Measurements from ENCODE around the gene AKR1C1.
"Not testable (repeated sequence)": the region's sequence is repeated elsewhere in the genome, so short reads cannot be mapped to it uniquely, and the experiment has no call there.

Gene AKR1C1

GRCh38 chr10:5021624-5022290, 58.5 kb downstream of the AKR1C1 start:
- not testable (repeated sequence) for H3K27me3 ChIP-seq; H3K36me3 ChIP-seq; H3K27ac ChIP-seq; H3K4me3 ChIP-seq (ENCODE audit: low read depth in 1 of 2, low read length in 1 of 2); H3K4me1 ChIP-seq (ENCODE audit: control insufficient read depth in 1 of 2, insufficient read depth in 1 of 2, low read depth in 1 of 2, low read length in 1 of 2); H3K9me3 ChIP-seq

DNA sequence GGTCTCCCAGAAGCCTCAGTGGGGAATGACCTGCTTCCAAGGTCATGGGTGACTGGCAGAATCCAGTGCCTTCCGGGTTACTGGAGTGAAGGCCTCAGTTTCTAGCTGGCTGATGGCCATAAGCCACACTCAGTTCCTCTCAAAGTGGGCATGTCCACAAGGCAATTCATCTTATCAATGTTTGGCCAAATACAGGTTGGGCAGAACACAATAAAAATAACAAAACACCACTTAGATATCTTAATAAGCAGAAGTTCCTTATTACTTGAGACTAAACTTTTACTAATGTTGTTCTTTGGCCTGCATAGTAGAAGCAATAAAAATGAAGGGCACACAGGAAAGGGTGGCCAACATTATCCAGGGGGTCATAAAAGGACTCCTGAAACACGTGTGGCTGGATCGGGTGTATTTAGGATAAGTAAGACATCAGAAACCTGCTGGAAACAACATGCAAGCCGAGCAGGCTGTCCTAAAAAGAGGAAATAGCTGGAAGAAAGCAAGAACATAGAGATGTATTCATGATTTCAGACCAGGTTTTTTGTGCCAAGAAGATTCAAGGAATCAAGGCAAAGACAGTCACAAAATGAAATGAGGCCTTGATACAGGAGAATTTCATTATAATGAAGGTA, 60.1 kb downstream of the AKR1C1 start:
- Histone ChIP-seq H3K36me3 (no peaks in the 10 kb centered on the region), H3K9me3 (no peaks in the 10 kb centered on the region), H3K27me3 (no peaks in the 10 kb centered on the region), H3K4me3 (ENCODE audit: low read depth in 1 of 2, low read length in 1 of 2) (no peak overlapping the region), H3K4me1 (ENCODE audit: control insufficient read depth in 1 of 2, insufficient read depth in 1 of 2, low read depth in 1 of 2, low read length in 1 of 2) (no peaks in the 10 kb centered on the region), H3K27ac (no peak overlapping the region)
- TF ChIP-seq CTCF (IDR thresholded peaks at IDR 0.05) = no peak

DNA sequence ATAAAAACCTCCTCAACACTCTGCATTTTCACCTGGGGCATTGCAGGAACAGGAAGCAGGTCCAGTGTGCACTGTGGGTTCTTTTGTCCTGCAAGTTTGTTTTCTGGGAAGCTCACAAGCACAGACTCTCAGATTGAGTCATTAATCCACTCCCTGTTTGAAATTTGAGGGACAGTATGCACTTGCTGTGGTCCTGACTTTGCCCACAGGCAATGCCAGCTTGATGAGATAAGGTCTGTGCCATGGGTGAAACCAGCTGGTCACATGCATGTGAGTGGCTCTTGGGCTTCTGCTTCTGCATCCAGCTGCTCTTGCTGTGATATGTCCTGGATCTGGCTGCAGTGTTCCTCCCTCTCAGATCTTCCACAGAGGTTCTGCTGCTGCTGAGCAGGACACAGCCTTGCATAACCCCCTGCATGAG, 62.3 kb downstream of the AKR1C1 start:
- not testable (repeated sequence) for H3K27ac ChIP-seq; H3K4me3 ChIP-seq (ENCODE audit: low read depth in 1 of 2, low read length in 1 of 2); H3K36me3 ChIP-seq; H3K27me3 ChIP-seq; H3K9me3 ChIP-seq; H3K4me1 ChIP-seq (ENCODE audit: control insufficient read depth in 1 of 2, insufficient read depth in 1 of 2, low read depth in 1 of 2, low read length in 1 of 2)

DNA sequence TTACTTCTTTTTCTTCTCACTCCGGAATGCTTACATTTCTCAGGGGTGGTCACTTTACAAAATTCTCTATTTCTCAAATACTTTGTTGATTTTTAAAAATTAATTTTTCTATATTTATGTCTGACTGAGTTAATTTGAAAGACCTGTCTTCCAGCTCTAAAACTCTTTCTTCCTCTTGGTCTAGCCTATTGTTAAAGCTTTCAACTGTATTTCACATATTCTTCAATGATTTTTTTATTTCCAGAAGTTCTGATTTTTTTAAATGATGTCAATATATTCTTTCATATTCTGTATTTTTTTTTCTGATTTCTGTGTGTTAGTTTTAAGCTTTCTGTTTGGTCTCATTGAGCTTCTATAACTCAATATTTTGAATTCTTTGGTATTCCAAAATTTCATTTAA, 67.8 kb downstream of the AKR1C1 start:
- no peak for TF ChIP-seq CTCF (IDR thresholded peaks at IDR 0.05)
- Histone ChIP-seq H3K36me3 (no peaks in the 10 kb centered on the region), H3K27ac (no peak overlapping the region), H3K4me1 (ENCODE audit: control insufficient read depth in 1 of 2, insufficient read depth in 1 of 2, low read depth in 1 of 2, low read length in 1 of 2) (no peaks in the 10 kb centered on the region), H3K9me3 (no peaks in the 10 kb centered on the region), H3K4me3 (ENCODE audit: low read depth in 1 of 2, low read length in 1 of 2) (no peak overlapping the region), H3K27me3 (no peaks in the 10 kb centered on the region)

GRCh38 chr10:5031588-5031987, 68.4 kb downstream of the AKR1C1 start:
- not testable (repeated sequence) for H3K4me1 ChIP-seq (ENCODE audit: control insufficient read depth in 1 of 2, insufficient read depth in 1 of 2, low read depth in 1 of 2, low read length in 1 of 2); H3K9me3 ChIP-seq; H3K27me3 ChIP-seq; H3K4me3 ChIP-seq (ENCODE audit: low read depth in 1 of 2, low read length in 1 of 2); H3K36me3 ChIP-seq; H3K27ac ChIP-seq

DNA sequence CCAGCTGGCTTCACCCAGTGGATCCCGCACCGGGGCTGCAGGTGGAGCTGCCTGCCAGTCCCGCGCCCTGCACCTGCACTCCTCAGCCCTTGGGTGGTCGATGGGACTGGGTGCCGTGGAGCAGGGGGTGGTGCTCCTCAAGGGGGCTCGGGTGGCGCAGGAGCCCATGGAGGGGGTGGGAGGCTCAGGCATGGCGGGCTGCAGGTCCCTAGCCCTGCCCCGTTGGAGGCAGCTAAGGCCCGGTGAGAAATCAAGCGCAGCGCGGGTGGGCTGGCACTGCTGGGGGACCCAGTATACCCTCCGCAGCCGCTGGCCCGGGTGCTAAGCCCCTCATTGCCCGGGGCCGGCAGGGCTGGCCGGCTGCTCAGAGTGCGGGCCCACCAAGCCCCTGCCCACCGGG, 69.2 kb downstream of the AKR1C1 start:
- H3K9me3 ChIP-seq; H3K27me3 ChIP-seq; H3K4me1 ChIP-seq (ENCODE audit: control insufficient read depth in 1 of 2, insufficient read depth in 1 of 2, low read depth in 1 of 2, low read length in 1 of 2); H3K36me3 ChIP-seq; H3K27ac ChIP-seq; H3K4me3 ChIP-seq (ENCODE audit: low read depth in 1 of 2, low read length in 1 of 2): not testable (repeated sequence)
